A172 (cell line): ENCODE data around the gene TSPEAR. TPM values are rescaled to one million over a fixed set of nuclear protein-coding genes. Genes with fewer than 3 reads are reported as not detected.
"Not testable (repeated sequence)": the region's sequence is repeated elsewhere in the genome, so short reads cannot be mapped to it uniquely, and the experiment has no call there.

ENCODE experiments used
- DNase-seq: peaks from one replicate; pipeline ENCODE4 v3.0.0-alpha.2; 2015; ENCODE audit warnings: low spot score
- total RNA-seq: library from RNA; depleted of rRNA; stranded (reverse); fragments of >200 nt; shearing (Covaris generic); gene quantifications from 2 replicates; pipeline ENCODE4 v1.2.3, GENCODE V29; 2014

Gene TSPEAR
- total RNA-seq, 1 experiment from 2014 or later = not detected

DNA sequence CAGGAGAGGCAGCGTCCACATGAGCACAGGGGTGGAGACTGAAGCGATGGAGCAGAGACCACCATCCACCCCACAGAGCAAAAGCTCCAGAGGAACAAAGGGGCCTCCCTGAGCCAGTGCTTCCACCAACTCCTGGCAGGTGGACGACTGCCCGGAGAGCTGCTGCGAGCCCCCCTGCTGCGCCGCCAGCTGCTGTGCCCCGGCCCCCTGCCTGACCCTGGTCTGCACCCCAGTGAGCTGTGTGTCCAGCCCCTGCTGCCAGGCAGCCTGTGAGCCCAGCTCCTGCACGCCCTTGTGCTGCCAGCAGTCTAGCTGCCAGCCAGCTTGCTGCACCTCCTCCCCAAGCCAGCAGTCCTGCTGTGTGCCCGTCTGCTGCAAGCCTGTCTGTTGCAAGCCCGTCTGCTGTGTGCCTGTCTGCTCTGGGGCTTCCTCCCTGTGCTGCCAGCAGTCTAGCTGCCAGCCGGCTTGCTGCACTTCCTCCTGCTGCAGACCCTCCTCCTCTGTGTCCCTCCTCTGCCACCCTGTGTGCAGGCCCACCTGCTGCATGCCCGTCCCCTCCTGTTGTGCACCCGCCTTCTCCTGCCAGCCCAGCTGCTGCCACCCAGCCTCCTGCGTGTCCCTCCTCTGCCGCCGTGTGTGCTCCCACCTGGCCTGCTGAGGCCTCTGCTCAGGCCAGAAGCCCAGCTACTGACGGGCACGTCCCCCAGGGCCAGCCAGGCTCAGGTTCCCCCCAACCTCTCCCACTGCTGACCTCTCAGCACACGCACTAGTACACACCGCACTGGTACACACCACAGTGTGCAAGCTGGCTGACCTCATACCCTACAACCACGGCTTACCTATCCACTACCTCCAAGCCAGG, 9.0 kb downstream of the TSPEAR start:
- no peak for DNase-seq

DNA sequence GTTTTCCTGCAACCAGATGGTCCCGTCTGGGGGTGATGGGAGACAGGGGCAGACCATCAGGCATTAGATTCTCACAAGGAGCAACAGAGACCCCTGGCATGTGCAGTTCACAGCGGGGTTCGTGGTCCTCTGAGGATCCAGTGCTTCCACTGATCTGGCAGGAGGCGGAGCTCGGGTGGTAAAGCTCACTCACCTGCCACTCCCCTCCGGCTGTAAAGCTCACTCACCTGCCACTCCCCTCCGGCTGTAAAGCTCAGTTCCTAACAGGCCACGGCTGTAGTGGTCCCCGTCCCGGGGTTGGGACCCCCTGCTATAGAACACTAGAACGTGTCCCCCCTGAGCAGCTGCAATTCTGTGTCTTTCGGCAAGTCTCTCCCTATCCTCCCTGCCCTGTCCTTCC, 9.8 kb downstream of the TSPEAR start:
- DNase-seq = no peak

DNA sequence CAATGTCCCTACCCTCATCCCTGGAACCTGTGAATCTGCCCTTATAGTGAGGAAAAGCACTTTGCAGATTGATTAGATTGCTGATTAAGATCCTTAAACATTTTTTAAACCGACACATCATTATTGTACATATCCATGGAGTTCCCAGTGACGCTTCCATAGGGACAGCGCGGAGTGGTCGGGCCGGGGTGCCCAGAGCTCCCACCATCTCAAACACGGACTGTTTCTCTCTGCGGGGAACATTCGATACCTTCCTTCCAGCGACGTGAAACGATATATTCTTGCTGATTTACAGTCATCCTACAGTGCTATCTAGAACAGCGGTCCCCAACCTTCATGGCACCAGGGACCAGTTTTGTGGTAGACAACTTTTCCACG, 10.4 kb downstream of the TSPEAR start:
- no peak for DNase-seq

DNA sequence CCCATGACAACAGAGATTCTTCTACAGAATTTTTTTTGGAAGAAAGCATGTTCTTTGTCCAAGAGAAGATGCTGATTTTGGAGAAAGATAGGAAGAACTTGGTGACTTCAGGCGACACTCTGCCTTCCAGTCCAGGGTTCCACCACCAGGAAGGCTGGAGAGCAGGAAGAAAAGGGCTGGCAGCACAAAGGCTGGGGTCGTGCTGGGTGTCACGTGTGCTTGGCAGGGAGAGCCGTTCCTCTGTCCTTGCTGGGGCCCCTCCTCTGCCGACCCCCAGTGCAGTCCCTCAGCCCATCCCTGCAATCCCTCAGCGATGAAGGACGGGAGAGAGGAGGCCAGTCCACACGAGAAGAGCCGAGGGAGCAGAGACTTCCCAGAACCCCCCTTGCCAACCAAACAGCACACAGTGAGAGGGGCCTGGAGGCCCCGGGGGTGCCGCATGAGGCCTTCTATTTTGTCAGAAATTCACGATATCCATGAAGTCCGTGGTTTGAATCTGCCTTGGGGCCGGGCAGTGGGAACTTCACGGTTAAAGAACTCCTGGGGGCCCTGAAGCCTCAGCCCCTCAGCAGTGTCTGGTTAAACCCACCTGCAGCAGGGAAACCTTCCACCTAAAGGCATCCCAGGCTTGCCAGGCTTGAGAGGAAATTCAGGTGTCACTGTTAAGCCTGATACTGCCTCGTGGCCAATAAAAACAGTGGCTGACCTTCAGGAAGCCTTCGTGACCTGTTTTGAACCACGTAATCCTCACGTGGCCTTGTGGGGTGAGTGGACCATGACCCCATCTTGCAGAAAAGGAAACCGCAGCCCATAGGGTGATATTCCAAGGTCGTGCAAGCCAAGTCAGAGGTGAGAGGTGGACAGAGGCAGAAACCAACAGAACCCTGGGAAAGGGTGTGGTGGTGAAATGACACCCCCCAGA, 11.0 kb downstream of the TSPEAR start:
- DNase-seq = no peak

DNA sequence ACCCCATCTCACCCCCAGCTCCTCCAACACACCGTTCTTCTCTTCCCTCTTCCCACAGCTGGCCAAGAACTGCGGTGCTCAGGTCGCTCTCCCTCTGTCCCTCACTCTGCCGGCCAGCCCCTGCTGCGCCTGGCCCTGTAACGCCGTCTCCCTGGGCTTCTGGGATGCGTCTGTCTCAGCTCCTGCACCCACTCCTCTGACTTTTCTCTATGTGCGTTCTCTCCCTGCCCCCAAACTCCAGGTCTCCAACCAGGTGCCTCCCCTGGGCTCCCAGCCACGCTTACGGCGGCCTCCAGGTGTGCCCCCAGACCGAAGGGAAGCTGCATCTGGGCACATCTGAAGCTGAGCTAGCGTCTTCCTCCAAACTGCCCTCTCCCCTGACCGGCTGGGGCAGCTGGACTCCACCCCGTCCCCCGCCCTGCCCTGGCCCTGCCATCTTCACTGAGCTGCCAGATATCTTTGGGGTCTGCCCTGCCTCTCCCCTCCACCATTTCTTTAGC, 11.8 kb downstream of the TSPEAR start:
- DNase-seq = no peak

DNA sequence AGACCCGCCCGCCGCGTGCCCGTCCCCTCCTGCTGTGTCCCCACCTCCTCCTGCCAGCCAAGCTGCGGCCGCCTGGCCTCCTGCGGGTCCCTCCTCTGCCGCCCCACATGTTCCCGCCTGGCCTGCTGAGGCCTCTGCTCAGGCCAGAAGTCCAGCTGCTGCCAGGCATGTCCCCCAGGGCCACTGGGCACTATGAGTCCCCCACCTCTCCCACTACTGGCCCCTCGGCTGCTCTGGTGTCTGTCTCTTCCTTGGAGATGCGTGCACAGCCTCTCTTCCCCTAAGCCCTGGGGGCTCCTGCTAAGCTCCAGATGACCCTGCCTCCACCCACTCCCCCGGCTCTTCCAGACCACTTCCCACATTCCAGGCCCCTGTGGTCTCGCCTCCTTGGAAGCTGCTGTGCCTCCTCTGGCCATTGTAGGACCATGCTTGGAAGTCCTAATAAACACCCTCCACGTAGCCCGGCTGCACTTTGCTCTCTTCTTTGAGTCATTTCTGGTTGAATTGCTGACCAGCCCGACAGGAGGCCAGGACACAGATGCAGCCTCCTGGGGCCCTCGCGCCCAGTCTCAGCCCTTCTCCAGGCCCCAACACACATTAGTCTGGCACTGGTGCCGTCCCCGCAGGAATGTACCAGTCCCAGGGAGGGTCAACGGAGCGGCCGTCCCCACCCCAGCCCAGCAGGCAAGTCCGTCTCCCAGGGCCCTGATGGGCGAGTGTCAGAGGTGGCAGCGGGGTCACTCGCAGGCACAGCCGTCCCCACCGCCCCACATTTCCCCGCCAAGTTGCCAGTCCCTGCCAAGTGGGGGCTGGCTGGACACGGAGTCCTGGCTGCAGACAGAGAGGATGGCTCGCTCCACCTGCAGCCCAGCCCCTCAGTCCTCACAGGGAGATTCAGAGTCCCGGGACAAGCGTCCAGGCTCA, 13.3 kb downstream of the TSPEAR start:
- no peak for DNase-seq

DNA sequence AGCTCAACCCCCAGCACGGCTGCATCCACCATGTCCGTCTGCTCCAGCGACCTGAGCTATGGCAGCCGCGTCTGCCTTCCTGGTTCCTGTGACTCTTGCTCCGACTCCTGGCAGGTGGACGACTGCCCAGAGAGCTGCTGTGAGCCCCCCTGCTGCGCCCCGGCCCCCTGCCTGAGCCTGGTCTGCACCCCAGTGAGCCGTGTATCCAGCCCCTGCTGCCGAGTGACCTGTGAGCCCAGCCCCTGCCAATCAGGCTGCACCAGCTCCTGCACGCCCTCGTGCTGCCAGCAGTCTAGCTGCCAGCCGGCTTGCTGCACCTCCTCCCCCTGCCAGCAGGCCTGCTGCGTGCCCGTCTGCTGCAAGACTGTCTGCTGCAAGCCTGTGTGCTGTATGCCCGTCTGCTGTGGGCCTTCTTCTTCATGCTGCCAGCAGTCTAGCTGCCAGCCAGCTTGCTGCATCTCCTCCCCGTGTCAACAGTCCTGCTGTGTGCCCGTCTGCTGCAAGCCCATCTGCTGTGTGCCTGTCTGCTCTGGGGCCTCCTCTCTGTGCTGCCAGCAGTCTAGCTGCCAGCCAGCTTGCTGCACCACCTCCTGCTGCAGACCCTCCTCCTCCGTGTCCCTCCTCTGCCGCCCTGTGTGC, 14.1 kb downstream of the TSPEAR start, which contains the start of gene KRTAP10-12:
TSS of gene KRTAP10-12 (plus strand) at position 1 of the 639 bp plus-strand sequence. CDS start at position 31, 30 bp downstream.
- DNase-seq = not testable (repeated sequence)

DNA sequence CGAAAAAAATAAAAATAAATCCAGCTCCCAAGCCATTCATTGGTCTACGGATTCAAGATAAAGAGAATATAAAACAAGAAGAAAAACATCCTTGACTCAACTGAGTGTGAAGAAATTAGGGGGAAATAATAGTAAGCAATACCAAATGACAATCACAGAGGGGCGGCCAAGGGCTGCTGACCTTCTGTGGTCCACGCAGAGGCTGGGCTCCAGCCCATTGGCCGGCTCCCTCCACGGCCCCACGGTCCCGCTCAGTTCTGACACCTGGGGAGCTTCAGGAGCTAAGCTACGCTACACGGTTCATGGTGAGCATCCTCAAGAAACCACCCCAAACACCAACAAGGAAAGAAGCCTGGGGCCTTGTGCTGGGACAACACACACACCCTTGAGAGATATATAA, 14.8 kb downstream of the TSPEAR start:
- DNase-seq = no peak

DNA sequence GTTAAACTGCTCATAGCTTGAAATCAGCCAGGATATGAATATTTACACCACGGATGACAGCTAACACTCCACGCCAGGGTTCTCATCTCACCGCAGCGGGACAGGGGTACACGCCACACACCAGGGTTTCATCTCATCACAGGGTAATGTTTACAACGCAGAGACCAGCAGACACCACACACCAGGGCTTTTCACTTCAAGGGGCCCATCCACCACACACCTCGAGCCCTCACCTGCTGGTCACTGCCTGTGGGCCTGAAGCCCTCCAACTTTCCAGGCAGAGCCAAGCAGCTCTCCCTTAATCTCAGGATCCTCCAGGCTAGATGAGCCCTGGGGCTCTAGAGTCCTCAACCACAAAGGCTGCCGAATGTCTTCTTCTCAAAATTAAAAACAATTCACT, 15.7 kb downstream of the TSPEAR start:
- DNase-seq = no peak

DNA sequence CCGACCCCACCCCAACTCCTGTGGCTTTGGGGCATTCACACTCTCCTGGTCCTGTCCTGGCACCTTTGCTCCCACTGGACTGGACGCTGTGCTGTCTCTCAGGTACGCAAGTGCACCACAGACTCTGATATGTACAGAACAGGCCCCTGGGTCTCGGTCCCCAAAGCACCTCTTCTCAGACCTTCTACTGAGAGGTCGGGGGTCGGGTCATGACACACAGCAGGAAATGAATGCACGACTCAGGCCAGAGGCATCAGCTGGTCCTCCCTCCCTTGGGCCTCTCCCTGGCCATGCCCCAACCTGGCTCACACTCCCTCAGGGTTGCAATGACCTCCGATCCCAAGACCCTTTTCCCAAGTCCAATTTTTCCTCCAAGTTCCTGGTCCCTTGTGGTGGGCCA, 16.2 kb downstream of the TSPEAR start:
- no peak for DNase-seq

DNA sequence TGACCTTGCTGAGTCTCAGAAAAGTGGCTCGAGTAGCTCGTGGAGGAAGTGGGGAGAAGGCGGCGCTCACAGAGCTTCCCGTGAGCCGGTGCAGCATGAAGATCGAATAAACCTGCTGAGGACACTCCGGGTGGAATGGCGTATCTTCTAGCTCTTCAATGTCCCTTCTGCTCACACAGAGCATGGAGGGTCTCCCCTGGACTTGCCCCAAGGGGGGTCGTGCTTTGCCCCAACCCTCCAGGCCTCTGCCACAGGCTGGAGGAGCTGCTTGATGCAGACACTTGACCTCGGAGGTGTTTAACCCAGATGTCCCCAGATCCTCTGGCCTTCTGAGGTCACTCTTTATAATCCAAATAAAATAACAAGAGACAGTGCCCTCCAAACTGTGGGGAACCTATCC, 16.6 kb downstream of the TSPEAR start:
- DNase-seq = no peak

DNA sequence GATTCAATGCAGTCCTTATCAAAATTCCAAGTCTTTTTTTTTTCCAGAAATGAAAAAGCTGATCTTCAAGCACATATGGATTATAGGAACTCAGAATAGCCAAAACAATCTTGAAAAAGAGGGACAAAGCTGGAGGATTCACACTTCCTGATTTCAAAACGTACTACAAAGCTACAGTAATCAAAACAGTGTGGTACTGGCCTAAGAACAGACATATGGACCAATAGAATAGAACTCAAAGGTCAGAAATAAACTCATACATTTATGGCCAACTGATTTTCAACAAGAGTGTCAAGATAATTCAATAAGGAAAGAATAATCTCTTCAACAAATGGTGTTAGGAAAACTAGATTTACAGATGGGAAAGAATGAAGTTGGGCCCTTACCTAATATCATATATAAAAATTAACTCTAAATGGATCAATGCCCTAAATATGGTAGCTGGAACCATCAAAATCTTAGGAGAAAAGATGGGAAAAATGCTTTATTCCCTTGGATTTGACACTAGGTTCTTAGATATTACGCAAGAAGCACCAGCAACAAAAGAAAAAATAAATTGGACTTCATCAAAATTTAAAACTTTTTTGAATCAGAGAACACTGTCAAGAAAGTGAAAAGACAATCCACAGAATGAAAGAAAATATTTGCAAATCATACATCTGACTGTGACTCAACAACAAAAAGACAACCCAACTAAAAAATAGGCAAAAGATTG, 18.4 kb downstream of the TSPEAR start:
- no peak for DNase-seq

DNA sequence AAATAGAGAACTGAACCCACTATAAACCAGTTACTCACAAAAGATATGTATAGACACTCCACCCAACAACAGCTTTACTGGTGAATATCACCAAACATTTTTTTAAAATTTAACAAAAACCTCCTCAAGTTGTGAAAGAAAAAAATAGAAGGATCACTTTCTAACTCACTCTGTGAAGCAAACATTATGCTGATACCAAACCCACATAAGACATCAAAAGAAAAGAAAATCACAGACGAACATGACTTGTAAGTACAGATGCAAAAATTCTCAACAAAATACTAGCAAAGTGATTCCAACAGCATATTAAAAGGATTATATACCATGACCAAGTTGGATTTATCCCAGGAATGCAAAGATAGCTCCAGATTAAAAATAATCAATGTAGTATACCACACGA, 19.7 kb downstream of the TSPEAR start:
- no peak for DNase-seq

DNA sequence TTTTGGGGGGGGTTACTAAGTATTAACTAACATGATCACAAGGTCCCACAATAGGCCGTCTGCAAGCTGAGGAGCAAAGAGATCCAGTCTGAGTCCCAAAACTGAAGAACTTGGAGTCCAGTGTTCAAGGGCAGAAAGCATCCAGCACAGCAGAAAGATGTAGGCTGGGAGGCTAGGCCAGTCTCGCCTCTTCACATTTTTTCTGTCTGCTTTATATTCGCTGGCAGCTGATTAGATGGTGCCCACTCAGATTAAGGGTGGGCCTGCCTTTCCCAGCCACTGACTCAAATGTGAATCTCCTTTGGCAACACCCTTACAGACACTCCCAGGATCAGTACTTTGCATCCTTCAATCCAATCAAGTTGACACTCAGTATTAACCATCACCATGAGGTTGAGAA, 21.6 kb downstream of the TSPEAR start:
- not testable (repeated sequence) for DNase-seq

DNA sequence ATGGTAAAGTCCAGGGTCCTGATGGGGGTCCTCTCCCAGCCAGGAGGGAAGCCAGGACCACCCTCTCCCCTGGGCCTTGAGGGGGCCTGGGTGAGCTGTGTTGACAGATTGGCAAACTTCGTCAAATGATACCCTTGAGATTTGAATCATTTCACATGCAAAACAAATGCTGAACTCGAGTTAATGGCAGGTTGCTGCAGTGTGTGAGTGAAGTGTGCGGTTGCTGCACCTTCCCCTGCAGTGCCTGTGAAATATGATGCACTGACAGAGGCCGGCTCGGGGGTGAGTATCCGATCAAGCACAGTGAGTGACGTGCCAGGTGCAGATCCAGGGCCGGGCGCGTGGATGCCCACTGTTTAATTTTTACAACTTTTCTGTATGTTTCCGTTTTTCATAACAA, 23.7 kb downstream of the TSPEAR start:
- no peak for DNase-seq

DNA sequence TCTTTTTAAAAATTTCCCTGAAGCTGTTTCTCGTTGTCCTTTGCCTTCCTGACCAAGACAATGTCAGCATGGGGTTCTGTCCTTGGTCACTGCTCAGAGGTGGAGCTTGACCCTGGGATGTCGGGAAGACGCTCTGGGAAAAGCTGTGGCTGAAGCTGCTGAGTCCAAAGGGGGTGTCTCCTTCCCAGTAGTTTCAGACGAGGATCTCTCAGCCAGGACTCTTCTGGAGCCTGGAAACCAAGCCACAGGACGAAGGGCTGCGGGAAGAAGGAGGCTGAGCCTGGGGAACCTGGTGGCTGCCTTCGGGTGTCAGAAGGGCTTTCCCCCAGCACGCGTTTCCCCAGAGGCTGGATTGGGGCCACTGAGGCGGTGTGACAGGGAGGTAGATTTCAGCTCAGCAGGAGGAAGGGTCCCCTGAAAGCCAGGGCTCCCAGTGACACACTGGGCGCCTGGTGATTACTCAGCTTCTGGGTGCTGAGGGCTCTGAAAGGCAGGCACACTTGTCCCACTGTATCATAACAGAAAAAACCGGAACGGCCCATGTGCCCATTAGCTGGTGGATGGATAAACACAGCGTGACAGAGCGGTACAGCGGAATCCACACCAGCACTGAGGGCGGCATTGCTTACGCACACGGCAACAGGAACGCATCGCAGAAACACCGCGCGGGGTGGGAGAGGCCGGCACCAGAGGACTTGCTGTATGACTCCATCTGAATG, 24.4 kb downstream of the TSPEAR start:
- DNase-seq = no peak

DNA sequence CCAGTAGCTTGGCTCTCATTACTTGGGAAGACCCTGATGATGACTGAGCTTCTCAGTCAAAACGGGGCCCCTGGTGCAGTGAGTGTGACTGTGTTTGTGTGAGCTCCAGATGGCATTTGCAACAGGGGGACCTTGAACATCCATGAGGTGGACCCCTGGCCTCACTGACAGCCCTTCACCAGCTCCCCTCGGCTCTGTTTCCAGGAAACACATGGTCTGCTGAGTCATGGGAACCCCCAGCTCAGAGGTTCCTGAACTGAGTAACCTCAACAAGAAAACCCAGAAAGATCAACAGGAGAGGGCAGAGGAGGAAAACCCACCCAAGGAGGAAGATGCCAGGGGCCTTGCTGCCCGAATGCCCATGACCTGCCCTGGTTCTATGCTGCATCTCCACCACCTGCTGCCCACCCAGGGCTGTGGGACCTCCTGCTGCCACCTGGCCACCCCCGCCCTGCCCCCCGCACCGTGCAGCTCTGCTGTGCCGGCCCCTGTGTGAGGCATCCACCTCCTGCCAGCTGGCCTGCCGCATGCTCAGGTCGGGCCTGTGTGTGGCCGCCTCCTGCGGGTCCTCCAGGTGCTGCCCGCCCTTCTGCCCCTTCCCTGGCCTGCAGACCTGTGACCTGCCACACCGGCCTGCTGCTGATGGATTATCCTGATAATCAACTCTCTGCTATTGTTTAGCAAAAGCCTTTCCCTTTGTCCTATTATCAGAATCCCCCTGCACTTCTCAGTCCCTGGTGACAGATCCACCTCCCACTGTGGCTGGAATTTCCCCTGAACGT, 25.2 kb downstream of the TSPEAR start:
- DNase-seq = no peak

DNA sequence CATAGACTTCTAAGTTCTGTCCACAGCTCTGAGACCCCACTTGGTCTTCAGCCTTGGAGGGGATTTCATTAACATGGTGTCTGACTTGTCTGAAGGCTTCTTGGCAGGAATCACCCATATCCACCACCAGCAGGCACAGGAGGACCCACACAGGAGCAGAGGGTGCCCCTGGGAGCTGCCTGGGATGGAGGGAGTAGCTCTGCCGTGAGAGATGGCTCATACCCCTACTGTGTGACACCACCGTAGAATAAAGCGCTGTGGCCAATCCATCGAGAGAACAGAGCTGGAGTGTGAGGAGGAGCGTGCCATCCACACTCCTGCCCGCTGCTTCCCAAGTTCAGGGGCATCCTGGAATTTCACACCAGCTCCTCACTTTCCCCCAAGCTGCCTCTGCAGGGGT, 26.3 kb downstream of the TSPEAR start:
- DNase-seq = not testable (repeated sequence)

DNA sequence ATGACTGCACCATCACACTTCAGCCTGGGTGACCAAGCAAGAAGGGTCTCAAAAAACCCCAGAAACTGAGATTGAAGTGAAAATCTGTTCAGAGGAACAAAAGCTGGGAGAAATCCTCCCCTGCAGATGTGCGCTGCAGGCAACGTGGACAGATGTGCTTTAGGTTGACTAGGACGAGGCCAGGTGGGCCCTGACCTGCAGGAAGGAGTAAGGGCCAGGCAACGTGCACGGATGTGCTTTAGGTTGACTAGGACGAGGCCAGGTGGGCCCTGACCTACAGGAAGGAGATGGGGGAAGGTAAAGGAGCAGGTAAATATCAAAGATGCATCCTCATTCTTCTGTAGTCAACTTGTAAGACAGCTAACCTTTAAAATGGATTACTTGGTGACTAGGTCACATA, 26.9 kb downstream of the TSPEAR start:
- no peak for DNase-seq
